A549 (cell line): ENCODE measurements around the gene CHI3L1. TPM values are rescaled to one million over a fixed set of nuclear protein-coding genes. Genes with fewer than 3 reads are reported as not detected.

Experiments
- ATAC-seq, 2 experiments: fragments of 200-7000 bp in 1 of 2; fragments of >200 bp in 1 of 2; cut with Nextera tagmentation in 1 of 2; cut with Tn5 transposase in 1 of 2; 3 replicates each; pipeline versions ENCODE4 v1.8.0 to v1.9.1; 2018 to 2020; ENCODE audit warnings: mild to moderate bottlenecking in 1 of 2, moderate library complexity in 1 of 2
- CTCF ChIA-PET: fragments of 300-600 bp; sonication (Branson Sonifier 250); formaldehyde crosslinking; extraction: SDS; loops from one replicate; lab custom pipeline; 2021; ENCODE audit warnings: antibody characterized with exemption, inconsistent platforms; lab: Yijun Ruan, JAX
- POLR2A ChIA-PET: fragments of 350-600 bp; formaldehyde crosslinking; extraction: SDS; loops from one replicate; lab custom pipeline; 2021; ENCODE audit warnings: antibody characterized with exemption, inconsistent platforms; lab: Yijun Ruan, JAX
- DNase-seq, 2 experiments: peaks; one replicate each; pipeline versions ENCODE4 v3.0.0 to v3.0.0-alpha.2; 2011 to 2016; ENCODE audit warnings: low read depth in 1 of 2, low spot score in 1 of 2
- FAIRE-seq: peaks from 2 replicates; lab custom pipeline; 2011; peaks lifted over from hg19 to GRCh38; lab: Jason Lieb, UNC
- H3K27ac ChIP-seq, 2 experiments: fragments of >200 bp; sonication (Bioruptor Twin); formaldehyde crosslinking; 3 replicates each; pipeline ENCODE4 v1.5.1; 2016 to 2017
- H3K4me1 ChIP-seq: fragments of >200 bp; sonication (Bioruptor Twin); formaldehyde crosslinking; 3 replicates; pipeline ENCODE4 v1.6.1; 2016
- H3K4me2 ChIP-seq: fragments of >200 bp; sonication (Bioruptor Twin); formaldehyde crosslinking; 3 replicates; pipeline ENCODE4 v1.6.1; 2016
- H3K4me3 ChIP-seq: fragments of >200 bp; sonication (Bioruptor Twin); formaldehyde crosslinking; 3 replicates; pipeline ENCODE4 v1.5.1; 2016
- H3K9me3 ChIP-seq: fragments of >200 bp; sonication (Bioruptor Twin); formaldehyde crosslinking; 3 replicates; pipeline ENCODE4 v1.6.1; 2016
- CBX8 ChIP-seq: fragments of 200-600 bp; sonication (generic); IDR thresholded peaks from 2 replicates; pipeline ENCODE4 v1.6.1; 2016
- EHMT2 ChIP-seq: fragments of 200-600 bp; sonication (generic); IDR thresholded peaks from 2 replicates; pipeline ENCODE4 v1.6.1; 2016; ENCODE audit warnings: antibody characterized with exemption, low read depth, mild to moderate bottlenecking, moderate library complexity
- ELK1 ChIP-seq: fragments of 150-350 bp; IDR thresholded peaks from 2 replicates; pipeline ENCODE4 v1.6.1; 2014; ENCODE audit warnings: low read depth, mild to moderate bottlenecking, low read length
- EP300 ChIP-seq, 2 experiments: fragments of >200 bp; sonication (Bioruptor Twin); formaldehyde crosslinking; IDR thresholded peaks; 2 replicates in 1 of 2; 3 replicates in 1 of 2; pipeline ENCODE4 v1.6.1; 2016 to 2017
- FOSB ChIP-seq: fragments of 250-450 bp; sonication (Bioruptor Pico); IDR thresholded peaks from 2 replicates; pipeline ENCODE4 v1.5.0; 2020; ENCODE audit warnings: mild to moderate bottlenecking, moderate library complexity
- HMGXB4 ChIP-seq: fragments of 250-450 bp; sonication (Bioruptor Pico); IDR thresholded peaks from 2 replicates; pipeline ENCODE4 v1.5.0; 2021; ENCODE audit warnings: mild to moderate bottlenecking, moderate library complexity, borderline replicate concordance
- HOXB13 ChIP-seq: fragments of 250-450 bp; sonication (Bioruptor Pico); IDR thresholded peaks from 2 replicates; pipeline ENCODE4 v1.5.0; 2020; ENCODE audit warnings: low read depth, mild to moderate bottlenecking, moderate library complexity
- JUN ChIP-seq, 2 experiments: fragments of >200 bp; sonication (Bioruptor Twin); formaldehyde crosslinking; IDR thresholded peaks; 2 replicates in 1 of 2; 3 replicates in 1 of 2; pipeline ENCODE4 v1.6.1; 2016 to 2017
- MAZ ChIP-seq: fragments of 150-350 bp; IDR thresholded peaks from 2 replicates; pipeline ENCODE4 v1.6.1; 2014; ENCODE audit warnings: antibody characterized with exemption, low read depth, low read length, borderline replicate concordance
- NFE2L2 ChIP-seq: fragments of 150-350 bp; conservative IDR thresholded peaks from 2 replicates; pipeline ENCODE4 v1.6.1; 2014; ENCODE audit warnings: low read length
- POLR2AphosphoS2 ChIP-seq: conservative IDR thresholded peaks from 2 replicates; pipeline ENCODE4 v1.6.1; 2012; ENCODE audit warnings: low read length, improper control_type of control experiment, inconsistent platforms
- RFX5 ChIP-seq: fragments of 450-650 bp; IDR thresholded peaks from 2 replicates; pipeline ENCODE4 v1.7.1; 2014; ENCODE audit warnings: antibody characterized with exemption, mild to moderate bottlenecking, moderate library complexity
- SREBF2 ChIP-seq: fragments of 450-650 bp; IDR thresholded peaks from 2 replicates; pipeline ENCODE4 v1.6.1; 2014; ENCODE audit warnings: mild to moderate bottlenecking, moderate library complexity
- TP53 ChIP-seq: fragments of 250-450 bp; sonication (Bioruptor Pico); IDR thresholded peaks from 2 replicates; pipeline ENCODE4 v1.5.0; 2021; ENCODE audit warnings: mild to moderate bottlenecking, moderate library complexity
- ZNF302 ChIP-seq: fragments of 250-450 bp; sonication (Bioruptor Pico); IDR thresholded peaks from 2 replicates; pipeline ENCODE4 v1.9.0; 2021; ENCODE audit warnings: inconsistent platforms, mild to moderate bottlenecking, moderate library complexity
- WGBS: methylation state at CpG from one replicate; pipeline ENCODE4 v1.1.6; 2017; ENCODE audit errors: missing lambda C conversion rate; 5-methylcytosine and 5-hydroxymethylcytosine counted together
- polyA plus RNA-seq, 4 experiments: library from polyadenylated mRNA; depleted of rRNA in 3 of 4; stranded (reverse); fragments of >200 nt; fragmentation: RNase III in 1 of 4; extraction: RNeasy Plus Mini Kit Qiagen cat#74134 plus additional on column Dnase treatment in 1 of 4; gene quantifications; 2 replicates in 3 of 4; 3 replicates in 1 of 4; pipeline ENCODE4 v1.2.3, GENCODE V29; 2011 to 2017

The CHI3L1 gene
- polyA plus RNA-seq, 2 of the 4 experiments (the other 2 are of a cell fraction), result 0.04 TPM; not detected in 1

GRCh38 chr1:203171341-203172183 is 14.9 kb downstream of the CHI3L1 start:
- CTCF ChIA-PET, result interaction anchor here (0.6 to 13.2 kb wide), 37 partner anchors 10 to 580 kb away, joined by 3 to 188 read pairs (median 6); partner anchors contain the start of genes ADORA1 and CHI3L1
- TF ChIP-seq ELK1, result no peak
- TF ChIP-seq SREBF2, result no peak
- Histone ChIP-seq H3K4me3 (no peak overlapping the region), H3K4me1 (peaks cover 10% of the 10 kb centered on the region), H3K9me3 (no peaks in the 10 kb centered on the region), H3K27ac (no peak overlapping the region), H3K4me2 (no peak overlapping the region)
- DNase-seq, result no peak
- 78% methylated on average over 15 of the region's 22 CpGs for WGBS
- no peak for ATAC-seq
- no peak for FAIRE-seq
- POLR2A ChIA-PET, result no interaction called here

- FAIRE-seq (no peak), DNase-seq (no peak), ATAC-seq (no peak)
- Histone ChIP-seq H3K27ac (no peak overlapping the region), H3K4me3 (no peak overlapping the region), H3K4me2 (no peak overlapping the region), H3K9me3 (no peaks in the 10 kb centered on the region), H3K4me1 (peaks cover 7% of the 10 kb centered on the region; the same call in 1 of the 3 replicates)
- CTCF ChIA-PET, result interaction anchor here (1.0 to 13.2 kb wide), 16 partner anchors 9 to 131 kb away, joined by 3 to 188 read pairs (median 12); partner anchors contain the start of gene ADORA1
- POLR2A ChIA-PET, result no interaction called here
- TF ChIP-seq MAZ (no peak), HOXB13 (CRISPR knock-in tag) (no peak), ELK1 (no peak), NFE2L2 (no peak), POLR2AphosphoS2 (no peak), HMGXB4 (CRISPR knock-in tag) (no peak), FOSB (CRISPR knock-in tag) (no peak), ZNF302 (CRISPR knock-in tag) (no peak), EP300 (IDR thresholded peaks at IDR 0.05) (no peak), TP53 (CRISPR knock-in tag) (no peak), EHMT2 (no peak), RFX5 (no peak), JUN (IDR thresholded peaks at IDR 0.05) (no peak)
- 26% methylated on average over 8 of the region's 8 CpGs for WGBS
Observed at GRCh38 chr1:203170625-203171330, 15.7 kb downstream of the CHI3L1 start.

- FAIRE-seq (no peak), ATAC-seq (no peak), DNase-seq (no peak)
- CTCF ChIA-PET, result interaction anchor here (0.7 to 13.2 kb wide), 11 partner anchors 9 to 130 kb away, joined by 3 to 188 read pairs (median 17); partner anchors contain the start of gene ADORA1
- POLR2A ChIA-PET, result no interaction called here
- 71% methylated on average over 21 of the region's 21 CpGs for whole genome bisulfite sequencing
- H3K27ac ChIP-seq, result no peak overlapping the region
- TF ChIP-seq CBX8, result no peak
- TF ChIP-seq, all 56 proteins: peak for 0
- no peaks in the 10 kb centered on the region for H3K9me3 ChIP-seq
- H3K4me2 ChIP-seq, result no peak overlapping the region
- H3K4me1 ChIP-seq, result 0 out of 3 replicates have a peak, but pooled peaks cover 4% of the 10 kb centered on the region
- H3K4me3 ChIP-seq, result no peak overlapping the region
Observed at GRCh38 chr1:203169770-203170520, 16.6 kb downstream of the CHI3L1 start.
